GM12872 (cell line): ENCODE measurements around the gene CASR.

Experiments used
- CTCF ChIP-seq: IDR thresholded peaks from 3 replicates; pipeline ENCODE4 v1.5.1; 2011; ENCODE audit warnings: low read depth, mild to moderate bottlenecking, low read length, moderate library complexity; ENCODE audit not compliant: insufficient read depth

Gene CASR

GRCh38 chr3:122310361-122310760 lies 126.9 kb downstream of the CASR start:
- TF ChIP-seq CTCF, result no peak

DNA sequence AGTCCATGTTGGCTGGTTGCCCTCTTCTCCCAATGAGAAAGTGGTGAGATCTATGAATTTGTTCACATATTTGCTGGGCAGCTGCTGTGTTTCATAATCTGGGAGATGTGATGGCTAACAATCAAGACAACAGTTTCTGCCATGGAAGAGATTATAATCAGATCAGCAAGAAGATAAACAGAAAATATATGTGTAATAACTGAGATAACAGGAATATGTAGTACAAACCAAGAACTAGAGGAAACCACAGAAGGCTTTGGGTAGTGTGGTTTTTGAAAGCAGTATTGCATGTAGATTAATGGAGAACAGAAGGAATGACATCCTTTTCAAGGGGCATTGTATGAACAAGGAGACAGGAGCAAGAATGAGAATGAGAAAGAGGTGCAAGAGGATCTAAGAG lies 129.4 kb downstream of the CASR start:
- no peak for TF ChIP-seq CTCF

DNA sequence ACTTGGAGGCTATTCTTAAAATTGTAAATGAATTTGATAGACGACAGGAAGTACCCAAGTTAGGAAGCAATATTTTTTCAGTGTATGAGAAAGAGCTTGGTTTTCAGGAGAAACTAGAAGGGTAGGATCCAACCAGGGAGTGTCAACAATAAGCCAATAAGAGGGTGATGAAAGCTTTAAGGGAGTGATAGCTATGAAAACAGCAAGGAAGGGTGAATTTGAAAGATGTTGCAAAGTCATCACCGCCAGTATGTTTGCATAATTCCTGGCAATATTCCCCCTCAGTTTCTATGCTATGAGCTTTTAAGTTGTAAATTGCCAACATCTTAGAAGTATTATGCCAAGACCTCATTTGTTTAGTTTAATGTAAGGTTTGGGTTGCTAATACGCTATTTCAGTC lies 129.8 kb downstream of the CASR start:
- no peak for TF ChIP-seq CTCF

GRCh38 chr3:122314228-122314876 lies 130.9 kb downstream of the CASR start:
- TF ChIP-seq CTCF, result no peak

DNA sequence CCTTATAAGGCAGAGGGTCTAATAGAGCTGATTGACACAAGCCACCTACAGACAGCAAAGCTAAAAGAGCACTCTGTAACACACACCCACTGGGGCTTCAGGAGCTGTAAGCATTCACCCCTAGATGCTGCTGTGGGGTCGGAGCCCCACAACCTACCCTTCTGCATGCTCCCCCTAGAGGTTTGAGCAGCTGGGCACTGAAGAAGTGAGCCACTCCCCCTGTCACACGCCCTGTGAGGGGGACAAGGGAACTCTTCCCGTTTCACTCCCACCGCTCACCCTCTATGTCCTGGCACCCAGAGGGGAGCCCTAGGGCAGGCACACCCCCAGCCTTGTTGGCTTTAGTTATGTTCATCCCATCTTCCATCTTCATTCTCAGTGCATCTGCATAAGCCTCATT lies 132.2 kb downstream of the CASR start:
- TF ChIP-seq CTCF, result 0 out of 3 replicates have a peak, but pooled peaks have one; percentile 2

- no peak for TF ChIP-seq CTCF
Observed at GRCh38 chr3:122316368-122316767, 132.9 kb downstream of the CASR start.

DNA sequence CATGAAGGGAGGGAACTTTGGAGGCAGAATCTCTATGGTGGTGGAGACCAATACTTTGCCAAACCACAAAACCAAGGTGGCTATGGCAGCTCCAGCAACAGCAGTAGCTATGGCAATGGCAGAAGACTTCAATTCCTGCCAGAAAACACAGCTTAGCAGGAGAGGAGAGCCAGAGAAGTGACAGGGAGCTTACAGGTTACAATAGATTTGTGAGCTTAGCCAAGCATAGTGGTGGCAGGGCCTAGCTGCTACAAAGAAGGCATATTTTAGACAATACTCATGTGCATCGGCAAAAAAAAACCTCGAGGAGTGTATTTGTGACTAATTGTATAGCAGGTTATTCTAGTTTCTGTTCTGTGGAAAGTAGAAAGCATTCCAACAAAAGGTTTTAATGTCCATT lies 135.2 kb downstream of the CASR start:
- TF ChIP-seq CTCF, result no peak
